GM12878 (cell line): Measurements from ENCODE around the gene ZNF407.
A peak's percentile ranks its signal among the peaks of the same experiment; 100 is the strongest.

Experiments used
- CEBPB ChIP-seq, 2 experiments: fragments of 150-350 bp in 1 of 2; IDR thresholded peaks; 2 replicates each; pipeline ENCODE4 v1.6.1; 2012 to 2014; ENCODE audit warnings: low read depth in 2 of 2, low read length in 2 of 2, borderline replicate concordance in 1 of 2, inconsistent platforms in 1 of 2
- CHD1 ChIP-seq: IDR thresholded peaks from 2 replicates; pipeline ENCODE4 v1.6.1; 2012; ENCODE audit warnings: low read depth, low read length, improper control_type of control experiment
- CTCF ChIP-seq, 3 experiments: IDR thresholded peaks in 2 of 3; conservative IDR thresholded peaks in 1 of 3; 2 replicates each; pipeline ENCODE4 v1.5.1; 2011; ENCODE audit warnings: low read depth in 3 of 3, low read length in 3 of 3, mild to moderate bottlenecking in 3 of 3, control low read depth in 2 of 3, moderate library complexity in 2 of 3, inconsistent platforms in 1 of 3, mixed read lengths in 1 of 3; ENCODE audit not compliant: control insufficient read depth in 2 of 3, insufficient read depth in 1 of 3; ENCODE audit errors: extremely low read depth in 1 of 3
- EZH2 ChIP-seq: IDR thresholded peaks from 2 replicates; pipeline ENCODE4 v1.6.1; 2012; ENCODE audit warnings: low read depth, mild to moderate bottlenecking, control low read depth, inconsistent platforms, low read length, borderline replicate concordance; ENCODE audit not compliant: control insufficient read depth
- NKRF ChIP-seq: fragments of 450-650 bp; conservative IDR thresholded peaks from 2 replicates; pipeline ENCODE4 v1.6.1; 2017; ENCODE audit warnings: mild to moderate bottlenecking, moderate library complexity
- PAX8 ChIP-seq: fragments of 450-650 bp; IDR thresholded peaks from 2 replicates; pipeline ENCODE4 v1.6.1; 2017; ENCODE audit warnings: mild to moderate bottlenecking, moderate library complexity
- PKNOX1 ChIP-seq: fragments of 450-650 bp; IDR thresholded peaks from 2 replicates; pipeline ENCODE4 v1.6.1; 2016; ENCODE audit warnings: mild to moderate bottlenecking
- SPI1 ChIP-seq: IDR thresholded peaks from 2 replicates; pipeline ENCODE4 v1.6.1; 2011; ENCODE audit warnings: low read depth, mild to moderate bottlenecking, low read length, moderate library complexity, borderline replicate concordance; ENCODE audit not compliant: insufficient read depth
- YY1 ChIP-seq: IDR thresholded peaks from 2 replicates; pipeline ENCODE4 v1.6.1; 2011; ENCODE audit warnings: low read depth, mild to moderate bottlenecking, low read length
- ZBED1 ChIP-seq: IDR thresholded peaks from 2 replicates; pipeline ENCODE4 v1.6.1; 2016; ENCODE audit warnings: borderline replicate concordance
- TF ChIP-seq, protein P1 (sequence below): IDR thresholded peaks from 2 replicates; pipeline ENCODE4 v1.6.1; 2011; ENCODE audit warnings: borderline replicate concordance, low read depth, mild to moderate bottlenecking, moderate library complexity, low read length; ENCODE audit not compliant: insufficient read depth, poor library complexity, severe bottlenecking

- TF ChIP-seq PKNOX1, result 0 out of 2 replicates have a peak, but pooled peaks have one; percentile 25
- TF ChIP-seq, protein P1, sequence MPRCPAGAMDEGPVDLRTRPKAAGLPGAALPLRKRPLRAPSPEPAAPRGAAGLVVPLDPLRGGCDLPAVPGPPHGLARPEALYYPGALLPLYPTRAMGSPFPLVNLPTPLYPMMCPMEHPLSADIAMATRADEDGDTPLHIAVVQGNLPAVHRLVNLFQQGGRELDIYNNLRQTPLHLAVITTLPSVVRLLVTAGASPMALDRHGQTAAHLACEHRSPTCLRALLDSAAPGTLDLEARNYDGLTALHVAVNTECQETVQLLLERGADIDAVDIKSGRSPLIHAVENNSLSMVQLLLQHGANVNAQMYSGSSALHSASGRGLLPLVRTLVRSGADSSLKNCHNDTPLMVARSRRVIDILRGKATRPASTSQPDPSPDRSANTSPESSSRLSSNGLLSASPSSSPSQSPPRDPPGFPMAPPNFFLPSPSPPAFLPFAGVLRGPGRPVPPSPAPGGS, result no peak
- TF ChIP-seq PAX8, result no peak
- TF ChIP-seq EZH2, result no peak
- TF ChIP-seq SPI1, result no peak
- no peak for TF ChIP-seq CTCF (IDR thresholded peaks at IDR 0.05 in 2 of 3, conservative IDR thresholded peaks at IDR 0.05 in 1 of 3; ENCODE audit: control insufficient read depth in 2 of 3, extremely low read depth in 1 of 3, insufficient read depth in 1 of 3, low read depth in 3 of 3, low read length in 3 of 3)
- TF ChIP-seq CHD1, result no peak
- TF ChIP-seq NKRF, result no peak
- no peak for TF ChIP-seq ZBED1
- no peak for TF ChIP-seq YY1
- no peak for TF ChIP-seq CEBPB (IDR thresholded peaks at IDR 0.05; ENCODE audit: borderline replicate concordance in 1 of 2, low read depth in 2 of 2, low read length in 2 of 2)
These were observed 391.5 kb downstream of the ZNF407 start for GRCh38 chr18:74989134-74989533.
